Bone marrow (tissue), 2 donors: Measurements from ENCODE around the gene TMEM171.

Experiments used
- DNase-seq, 2 donors: peaks; one replicate each; lab custom pipeline; 2025; lab: John Stamatoyannopoulos, UW

The TMEM171 gene

GRCh38 chr5:73151766-73152410 is 31.5 kb downstream of the TMEM171 start:
- DNase-seq, result no peak

DNA sequence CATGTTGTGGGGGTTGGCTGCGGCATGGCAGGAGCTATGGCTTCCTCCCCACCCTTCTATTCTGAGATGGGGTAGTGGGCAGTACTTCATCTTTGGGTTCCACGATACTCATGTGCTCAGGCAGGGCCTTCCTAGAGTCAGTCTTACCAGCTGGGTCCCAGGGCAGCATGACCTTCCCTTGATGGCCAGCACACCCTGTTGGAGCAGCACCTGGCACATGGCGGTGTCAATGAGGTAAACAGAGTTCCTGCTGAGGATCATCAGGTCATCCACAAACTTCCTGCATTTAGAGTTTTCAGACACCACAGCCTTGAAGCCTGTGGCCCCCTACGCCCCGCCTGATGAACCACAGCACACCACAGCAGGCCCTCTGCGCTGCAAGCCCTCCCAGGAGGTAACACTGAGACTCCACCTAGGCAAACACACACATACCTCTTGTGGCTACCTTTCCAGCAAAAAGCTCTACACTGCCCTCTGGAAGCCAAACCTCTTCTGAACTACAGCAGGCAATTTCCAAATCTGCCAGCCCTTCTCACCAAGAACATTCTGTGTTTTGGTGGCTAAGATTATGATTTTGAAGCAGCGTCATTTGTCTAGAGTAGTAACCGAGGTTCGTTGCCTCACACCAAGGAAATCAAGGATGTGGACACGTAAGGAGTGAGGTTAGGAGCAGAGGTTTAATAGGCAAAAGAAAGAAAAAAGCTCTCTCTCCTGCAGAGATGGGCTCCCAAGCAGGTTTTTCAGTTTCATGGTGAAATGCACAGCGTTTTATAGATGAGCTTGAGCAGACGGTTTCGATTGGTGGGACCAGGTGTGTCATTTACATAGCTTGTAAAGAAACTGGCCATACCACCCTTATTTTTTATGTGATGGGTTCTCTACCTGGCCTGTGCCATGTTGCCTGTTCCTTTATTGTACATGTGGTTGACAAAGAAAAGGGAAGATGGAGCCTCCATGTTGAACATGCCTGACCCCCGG is 32.3 kb downstream of the TMEM171 start:
- no peak for DNase-seq

DNA sequence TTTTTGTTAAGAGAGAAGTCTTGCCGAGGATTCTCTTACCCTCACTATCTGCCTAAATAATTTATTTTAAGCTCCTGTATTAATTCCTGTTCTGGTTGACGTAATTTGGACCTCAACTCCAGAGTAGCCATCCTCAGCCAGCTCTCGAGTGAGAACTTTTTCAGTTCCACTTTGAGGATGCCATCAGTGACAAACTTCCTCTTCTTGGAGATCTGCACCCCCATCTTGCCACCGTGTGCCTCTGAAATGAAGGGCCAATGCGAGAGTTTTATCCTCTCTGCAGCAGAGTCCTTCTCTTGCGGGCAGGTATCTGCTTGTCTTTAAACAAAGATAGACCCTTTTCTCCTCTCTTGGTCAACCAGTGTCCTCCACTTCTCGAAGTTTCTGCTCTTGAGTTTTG is 33.1 kb downstream of the TMEM171 start:
- DNase-seq, result no peak

- no peak for DNase-seq
These were observed 34.0 kb downstream of the TMEM171 start for GRCh38 chr5:73154208-73155006.

- DNase-seq, result no peak
These were observed 35.2 kb downstream of the TMEM171 start for GRCh38 chr5:73155271-73156222.

GRCh38 chr5:73157414-73158303 is 37.3 kb downstream of the TMEM171 start:
- no peak for DNase-seq

- no peak for DNase-seq
These were observed 37.9 kb downstream of the TMEM171 start for GRCh38 chr5:73158313-73158712.

DNA sequence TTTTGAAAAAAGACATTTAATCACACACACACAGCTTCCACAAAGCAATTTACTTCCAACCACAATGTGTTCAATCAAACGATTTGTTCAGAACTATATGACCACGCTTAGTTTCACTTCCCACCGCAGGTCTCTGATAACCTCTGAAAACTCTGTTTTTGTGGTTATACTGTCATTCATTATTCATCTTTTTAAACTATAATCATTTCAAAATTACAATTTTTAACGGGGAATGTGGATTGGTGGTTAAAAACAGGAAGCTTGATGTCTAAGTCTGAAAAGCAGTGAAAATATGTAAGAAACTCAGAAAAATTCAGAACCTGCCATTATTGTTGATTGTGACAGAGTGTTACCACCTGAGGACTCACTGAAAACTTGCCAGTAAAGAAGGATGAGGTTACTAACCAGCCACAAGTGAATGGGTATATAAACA is 39.9 kb downstream of the TMEM171 start:
- DNase-seq, result no peak

GRCh38 chr5:73170522-73170921 is 50.1 kb downstream of the TMEM171 start:
- peak in 1 of 2 donors; percentile 41 for DNase-seq

DNA sequence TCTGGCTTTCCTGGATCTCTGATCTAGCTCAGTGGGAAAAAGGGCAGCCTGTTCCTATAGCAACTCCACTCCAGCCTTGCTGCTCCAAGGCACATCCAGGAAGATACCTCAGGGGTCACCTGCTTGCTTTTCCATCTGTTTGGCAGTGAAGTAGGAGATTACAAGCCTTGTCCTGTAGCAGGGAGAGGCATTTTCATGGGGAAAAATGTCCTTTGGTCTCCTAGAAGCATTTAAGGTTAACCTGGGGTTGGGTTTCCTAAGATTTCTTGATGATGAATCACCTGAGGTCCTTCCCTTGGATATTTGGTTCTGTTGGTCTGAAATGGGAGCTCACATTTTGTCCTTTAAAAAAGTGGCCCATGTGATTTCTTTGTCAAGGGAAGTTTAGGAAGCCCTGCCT is 51.1 kb downstream of the TMEM171 start:
- DNase-seq, result no peak

GRCh38 chr5:73172951-73173350 is 52.6 kb downstream of the TMEM171 start, which contains the start of gene TMEM174:
Gene TMEM174 (plus strand): TSS chr5:73173193. CDS start chr5:73173244, 51 bp downstream.
- no peak for DNase-seq

DNA sequence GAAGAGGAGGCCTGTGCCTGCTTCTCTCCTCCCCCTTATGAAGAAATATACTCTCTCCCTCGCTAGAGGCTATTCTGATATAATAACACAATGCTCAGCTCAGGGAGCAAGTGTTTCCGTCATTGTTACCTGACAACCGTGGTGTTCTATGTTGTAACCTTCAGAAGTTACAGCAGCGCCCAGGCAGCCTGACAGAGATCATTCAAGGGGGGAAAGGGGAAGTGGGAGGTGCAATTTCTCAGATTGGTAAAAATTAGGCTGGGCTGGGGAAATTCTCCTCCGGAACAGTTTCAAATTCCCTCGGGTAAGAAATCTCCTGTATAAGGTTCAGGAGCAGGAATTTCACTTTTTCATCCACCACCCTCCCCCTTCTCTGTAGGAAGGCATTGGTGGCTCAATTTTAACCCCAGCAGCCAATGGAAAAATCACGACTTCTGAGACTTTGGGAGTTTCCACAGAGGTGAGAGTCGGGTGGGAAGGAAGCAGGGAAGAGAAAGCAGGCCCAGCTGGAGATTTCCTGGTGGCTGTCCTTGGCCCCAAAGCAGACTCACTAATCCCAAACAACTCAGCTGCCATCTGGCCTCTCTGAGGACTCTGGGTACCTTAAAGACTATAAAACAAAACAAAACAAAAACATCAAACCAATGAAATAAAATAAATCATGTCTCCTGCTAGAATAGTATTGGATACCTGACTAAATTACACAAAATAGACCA is 53.9 kb downstream of the TMEM171 start:
- DNase-seq, result no peak

- no peak for DNase-seq
These were observed 55.9 kb downstream of the TMEM171 start for GRCh38 chr5:73176250-73176649.

GRCh38 chr5:73178265-73178664 is 57.9 kb downstream of the TMEM171 start:
- no peak for DNase-seq

GRCh38 chr5:73179730-73180129 is 59.4 kb downstream of the TMEM171 start:
- DNase-seq, result no peak

- no peak for DNase-seq
These were observed 60.2 kb downstream of the TMEM171 start for GRCh38 chr5:73180566-73180965.
